HAP-1 (cell line): ENCODE results near the gene UBE2O.
A peak's percentile ranks its signal among the peaks of the same experiment; 100 is the strongest.

Experiments used
- DNase-seq, 2 experiments: peaks; one replicate each; pipeline ENCODE4 v3.0.0-alpha.2; 2016 to 2020; ENCODE audit warnings: low spot score in 2 of 2
- H3K27me3 ChIP-seq: fragments of 250-450 bp; sonication (Bioruptor Pico); 2 replicates; pipeline ENCODE4 v1.5.1; 2020; ENCODE audit warnings: low read depth, mild to moderate bottlenecking, moderate library complexity
- H3K36me3 ChIP-seq: fragments of 250-450 bp; sonication (Bioruptor Pico); replicated peaks from 2 replicates; pipeline ENCODE4 v1.5.1; 2020; ENCODE audit warnings: mild to moderate bottlenecking
- H3K4me1 ChIP-seq: fragments of 250-450 bp; sonication (Bioruptor Pico); 2 replicates; pipeline ENCODE4 v1.5.1; 2020; ENCODE audit warnings: mild to moderate bottlenecking
- H3K4me3 ChIP-seq: fragments of 250-450 bp; sonication (Bioruptor Pico); 2 replicates; pipeline ENCODE4 v1.5.1; 2020; ENCODE audit warnings: mild to moderate bottlenecking, moderate library complexity
- H3K9me3 ChIP-seq: fragments of 250-450 bp; sonication (Bioruptor Pico); 2 replicates; pipeline ENCODE4 v1.5.1; 2020; ENCODE audit warnings: mild to moderate bottlenecking, moderate library complexity
- in situ Hi-C: fragments of 300-500 bp; cut with MboI; formaldehyde crosslinking; loops from 3 replicates; pipeline ENCODE4 v1.14.3; 2020; ENCODE audit warnings: low sequenced_read_pairs, inconsistent platforms, mixed read lengths

The UBE2O gene

GRCh38 chr17:76467809-76468633 lies 15.1 kb upstream of the UBE2O start:
- Histone ChIP-seq H3K27me3 (no peaks in the 10 kb centered on the region), H3K36me3 (no peaks in the 10 kb centered on the region; the same call in 1 of the 2 replicates), H3K9me3 (no peaks in the 10 kb centered on the region), H3K4me3 (no peak overlapping the region), H3K4me1 (no peaks in the 10 kb centered on the region)
- in situ Hi-C loops = loop anchor here (5.0 kb wide), 1 partner anchor 39 kb away; no protein-coding TSS in a partner anchor
- DNase-seq = no peak

- in situ Hi-C loops = loop anchor here (5.0 kb wide), 1 partner anchor 40 kb away; no protein-coding TSS in a partner anchor
- Histone ChIP-seq H3K4me1 (no peaks in the 10 kb centered on the region), H3K4me3 (no peak within 1 kb of the TSS)
These were observed 14.4 kb upstream of the UBE2O start, which contains the start of gene AANAT for GRCh38 chr17:76467366-76467765. TSS of gene AANAT (plus strand) at chr17:76467603. CDS start at chr17:76468747, 1,144 bp downstream.

GRCh38 chr17:76466775-76467130 lies 13.8 kb upstream of the UBE2O start:
- DNase-seq = no peak
- Histone ChIP-seq H3K4me3 (no peak overlapping the region), H3K27me3 (no peaks in the 10 kb centered on the region), H3K9me3 (no peaks in the 10 kb centered on the region), H3K36me3 (no peaks in the 10 kb centered on the region; the same call in 1 of the 2 replicates), H3K4me1 (no peaks in the 10 kb centered on the region)
- in situ Hi-C loops = loop anchor here (5.0 kb wide), 1 partner anchor 41 kb away; no protein-coding TSS in a partner anchor

More at GRCh38 chr17:76467366-76467765, 14.4 kb upstream of the UBE2O start, which contains the start of gene AANAT:
- no peak for DNase-seq
- Histone ChIP-seq H3K9me3 (no peaks in the 10 kb centered on the region), H3K36me3 (no peaks in the 10 kb centered on the region; the same call in 1 of the 2 replicates), H3K27me3 (no peaks in the 10 kb centered on the region)

GRCh38 chr17:76462556-76463290 lies 9.8 kb upstream of the UBE2O start:
- Histone ChIP-seq H3K9me3 (no peaks in the 10 kb centered on the region), H3K36me3 (no peaks in the 10 kb centered on the region), H3K27me3 (no peaks in the 10 kb centered on the region), H3K4me1 (no peaks in the 10 kb centered on the region), H3K4me3 (no peak overlapping the region)
- no peak for DNase-seq
- in situ Hi-C loops = no loop called here

GRCh38 chr17:76461765-76462555 lies 9.0 kb upstream of the UBE2O start:
- Histone ChIP-seq H3K9me3 (no peaks in the 10 kb centered on the region), H3K4me1 (no peaks in the 10 kb centered on the region), H3K36me3 (no peaks in the 10 kb centered on the region), H3K4me3 (no peak overlapping the region), H3K27me3 (no peaks in the 10 kb centered on the region)
- in situ Hi-C loops = no loop called here
- no peak for DNase-seq

GRCh38 chr17:76459674-76460073 lies 6.7 kb upstream of the UBE2O start:
- Histone ChIP-seq H3K27me3 (no peaks in the 10 kb centered on the region), H3K36me3 (no peaks in the 10 kb centered on the region), H3K4me3 (no peak overlapping the region), H3K4me1 (no peaks in the 10 kb centered on the region), H3K9me3 (no peaks in the 10 kb centered on the region)
- no peak for DNase-seq
- in situ Hi-C loops = no loop called here

GRCh38 chr17:76458580-76459490 lies 5.9 kb upstream of the UBE2O start:
- Histone ChIP-seq H3K27me3 (no peaks in the 10 kb centered on the region), H3K36me3 (no peaks in the 10 kb centered on the region; the same call in 1 of the 2 replicates), H3K9me3 (no peaks in the 10 kb centered on the region), H3K4me3 (no peak overlapping the region), H3K4me1 (no peaks in the 10 kb centered on the region)
- peak in 1 of 2 experiments; percentile 57 for DNase-seq
- in situ Hi-C loops = no loop called here

GRCh38 chr17:76453431-76453743 lies 435 bp upstream of the UBE2O start:
- H3K9me3 ChIP-seq = no peaks in the 10 kb centered on the region
- peak overlapping the region; percentile 65; the same call in 1 of the 2 replicates for H3K4me3 ChIP-seq
- no peak for DNase-seq
- H3K4me1 ChIP-seq = peaks cover 9% of the 10 kb centered on the region
- H3K36me3 ChIP-seq = peaks cover 7% of the 10 kb centered on the region
- H3K27me3 ChIP-seq = no peaks in the 10 kb centered on the region
- in situ Hi-C loops = no loop called here

GRCh38 chr17:76452127-76452659 lies 759 bp downstream of the UBE2O start:
- Histone ChIP-seq H3K9me3 (no peaks in the 10 kb centered on the region), H3K4me3 (peak overlapping the region; percentile 65), H3K36me3 (peaks cover 8% of the 10 kb centered on the region), H3K27me3 (no peaks in the 10 kb centered on the region), H3K4me1 (peaks cover 11% of the 10 kb centered on the region)
- in situ Hi-C loops = no loop called here
- DNase-seq = peak in 1 of 2 experiments; percentile 48

GRCh38 chr17:76451506-76451905 lies 1.4 kb downstream of the UBE2O start:
- Histone ChIP-seq H3K4me1 (peaks cover 18% of the 10 kb centered on the region), H3K9me3 (no peaks in the 10 kb centered on the region), H3K27me3 (no peaks in the 10 kb centered on the region), H3K4me3 (peak overlapping the region; percentile 65), H3K36me3 (peaks cover 8% of the 10 kb centered on the region)
- in situ Hi-C loops = no loop called here
- no peak for DNase-seq

GRCh38 chr17:76449126-76449525 lies 3.8 kb downstream of the UBE2O start:
- in situ Hi-C loops = no loop called here
- H3K36me3 ChIP-seq = peaks cover 8% of the 10 kb centered on the region
- no peaks in the 10 kb centered on the region for H3K27me3 ChIP-seq
- H3K9me3 ChIP-seq = no peaks in the 10 kb centered on the region
- H3K4me1 ChIP-seq = peaks cover 40% of the 10 kb centered on the region
- no peak overlapping the region for H3K4me3 ChIP-seq
- no peak for DNase-seq

- Histone ChIP-seq H3K4me1 (peaks cover 40% of the 10 kb centered on the region), H3K27me3 (no peaks in the 10 kb centered on the region), H3K9me3 (no peaks in the 10 kb centered on the region), H3K4me3 (no peak overlapping the region), H3K36me3 (peaks cover 8% of the 10 kb centered on the region)
- no peak for DNase-seq
- in situ Hi-C loops = no loop called here
These were observed 4.9 kb downstream of the UBE2O start for GRCh38 chr17:76447931-76448652.
